Liver (tissue), 9 donors: Measurements from ENCODE around the gene LRRC9. TPM values are rescaled to one million over a fixed set of nuclear protein-coding genes. Genes with fewer than 3 reads are reported as not detected.

ENCODE experiments used
- DNase-seq: peaks from one replicate; pipeline ENCODE4 v3.0.0-alpha.2; 2017; ENCODE audit warnings: low spot score
- H3K27ac ChIP-seq, 2 donors: one replicate each; pipeline ENCODE4 v1.7.0; 2013; ENCODE audit warnings: inconsistent platforms in 2 of 2, low read length in 2 of 2, control low read depth in 1 of 2, low read depth in 1 of 2, mild to moderate bottlenecking in 1 of 2
- H3K27me3 ChIP-seq, 4 donors: one replicate each; pipeline versions ENCODE4 v1.6.1 to v1.7.0; 2013; ENCODE audit warnings: low read length in 3 of 4, inconsistent platforms in 1 of 4, mild to moderate bottlenecking in 1 of 4, moderate library complexity in 1 of 4; ENCODE audit not compliant: control insufficient read depth in 4 of 4, insufficient read depth in 4 of 4
- H3K36me3 ChIP-seq, 4 donors: one replicate each; pipeline versions ENCODE4 v1.6.1 to v1.7.0; 2013; ENCODE audit warnings: low read length in 3 of 4, mild to moderate bottlenecking in 3 of 4, low read depth in 1 of 4, moderate library complexity in 1 of 4; ENCODE audit not compliant: control insufficient read depth in 4 of 4, insufficient read depth in 3 of 4
- H3K4me1 ChIP-seq, 4 donors: one replicate each; pipeline versions ENCODE4 v1.6.1 to v1.7.0; 2013; ENCODE audit warnings: low read length in 3 of 4, mild to moderate bottlenecking in 3 of 4, moderate library complexity in 1 of 4; ENCODE audit not compliant: control insufficient read depth in 4 of 4, insufficient read depth in 4 of 4
- H3K4me3 ChIP-seq, 3 donors: one replicate each; pipeline versions ENCODE4 v1.6.1 to v1.7.0; 2013; ENCODE audit warnings: low read length in 3 of 3, control low read depth in 1 of 3, low read depth in 1 of 3, mild to moderate bottlenecking in 1 of 3
- H3K9ac ChIP-seq, 2 donors: one replicate each; pipeline ENCODE4 v1.7.0; 2013; ENCODE audit warnings: low read length in 2 of 2, mild to moderate bottlenecking in 2 of 2, moderate library complexity in 2 of 2, control low read depth in 1 of 2, low read depth in 1 of 2
- H3K9me3 ChIP-seq, 4 donors: one replicate each; pipeline versions ENCODE4 v1.6.1 to v1.7.0; 2013; ENCODE audit warnings: low read length in 3 of 4; ENCODE audit not compliant: control insufficient read depth in 4 of 4
- EGR1 ChIP-seq, 2 donors: IDR thresholded peaks; 2 replicates each; pipeline ENCODE4 v1.6.1; 2016 to 2018; ENCODE audit warnings: antibody characterized with exemption in 2 of 2, low read depth in 2 of 2
- FOXA1 ChIP-seq: IDR thresholded peaks from 2 replicates; pipeline ENCODE4 v1.6.1; 2016; ENCODE audit warnings: antibody characterized with exemption
- FOXA2 ChIP-seq: IDR thresholded peaks from 2 replicates; pipeline ENCODE4 v1.6.1; 2016; ENCODE audit warnings: antibody characterized with exemption
- GABPA ChIP-seq, 2 donors: IDR thresholded peaks in 1 of 2; conservative IDR thresholded peaks in 1 of 2; 2 replicates each; pipeline ENCODE4 v1.6.1; 2016; ENCODE audit warnings: antibody characterized with exemption in 2 of 2, mild to moderate bottlenecking in 1 of 2, moderate library complexity in 1 of 2
- HNF4A ChIP-seq, 2 donors: conservative IDR thresholded peaks; 2 replicates each; pipeline ENCODE4 v1.6.1; 2016; ENCODE audit warnings: antibody characterized with exemption in 2 of 2, mild to moderate bottlenecking in 2 of 2
- HNF4G ChIP-seq: IDR thresholded peaks from 2 replicates; pipeline ENCODE4 v1.6.1; 2016; ENCODE audit warnings: antibody characterized with exemption
- JUND ChIP-seq, 2 donors: IDR thresholded peaks; 2 replicates each; pipeline ENCODE4 v1.6.1; 2016; ENCODE audit warnings: antibody characterized with exemption in 2 of 2
- NR2F2 ChIP-seq: IDR thresholded peaks from 2 replicates; pipeline ENCODE4 v1.6.1; 2016; ENCODE audit warnings: antibody characterized with exemption
- RAD21 ChIP-seq, 2 donors: IDR thresholded peaks; 2 replicates each; pipeline ENCODE4 v1.6.1; 2016; ENCODE audit warnings: antibody characterized with exemption in 2 of 2, mild to moderate bottlenecking in 2 of 2
- RXRA ChIP-seq, 2 donors: IDR thresholded peaks; 2 replicates each; pipeline ENCODE4 v1.6.1; 2017 to 2018; ENCODE audit warnings: antibody characterized with exemption in 2 of 2, mild to moderate bottlenecking in 1 of 2
- SP1 ChIP-seq: IDR thresholded peaks from 2 replicates; pipeline ENCODE4 v1.6.1; 2018; ENCODE audit warnings: antibody characterized with exemption, mild to moderate bottlenecking
- TAF1 ChIP-seq: conservative IDR thresholded peaks from 2 replicates; pipeline ENCODE4 v1.6.1; 2016; ENCODE audit warnings: antibody characterized with exemption, mild to moderate bottlenecking
- YY1 ChIP-seq: IDR thresholded peaks from 2 replicates; pipeline ENCODE4 v1.6.1; 2016; ENCODE audit warnings: antibody characterized with exemption, mild to moderate bottlenecking
- WGBS: extraction: QIAGEN DNeasy Blood & Tissue Kit; methylation state at CpG from one replicate; pipeline ENCODE4 v1.1.7; 2013; 5-methylcytosine and 5-hydroxymethylcytosine counted together
- polyA plus RNA-seq, 2 donors: library from polyadenylated mRNA; stranded (reverse) in 1 of 2; unstranded in 1 of 2; fragments of 200-250 nt in 1 of 2; fragments of >200 nt in 1 of 2; fragmentation: Nextera tagmentation in 1 of 2; extraction: Ambion mirVana in 1 of 2; gene quantifications; one replicate each; pipeline versions ENCODE4 v1.2.1 to v1.2.3, GENCODE V29; 2013 to 2015
- total RNA-seq, 2 donors: library from RNA; depleted of rRNA; stranded (reverse); fragments of >200 nt; gene quantifications; one replicate each; pipeline ENCODE4 v1.2.3, GENCODE V29; 2014
- TF ChIP-seq, protein P1 (sequence below): IDR thresholded peaks from 2 replicates; pipeline ENCODE4 v1.6.1; 2016; ENCODE audit warnings: antibody characterized with exemption
- TF ChIP-seq, protein P2 (sequence below): IDR thresholded peaks from 2 replicates; pipeline ENCODE4 v1.6.1; 2016; ENCODE audit warnings: antibody characterized with exemption
- TF ChIP-seq, protein P3 (sequence below): IDR thresholded peaks from 2 replicates; pipeline ENCODE4 v1.6.1; 2016; ENCODE audit warnings: antibody characterized with exemption, mild to moderate bottlenecking
- TF ChIP-seq, protein P4 (sequence below): fragments of 150-350 bp; IDR thresholded peaks from 2 replicates; pipeline ENCODE4 v1.5.1; 2017; ENCODE audit warnings: improper control_type of control experiment, low read depth, low read length; ENCODE audit not compliant: missing input control
- TF ChIP-seq, protein P5 (sequence below): IDR thresholded peaks from 2 replicates; pipeline ENCODE4 v1.6.1; 2016; ENCODE audit warnings: antibody characterized with exemption
- donor health status: healthy.
- donor health status: healthy.
- donor health status: healthy.
- donor health status: healthy.
- donor health status: healthy.

The LRRC9 gene
- total and polyA plus RNA-seq, 4 donors, result 0.14 to 0.32 TPM; not detected in 2

DNA sequence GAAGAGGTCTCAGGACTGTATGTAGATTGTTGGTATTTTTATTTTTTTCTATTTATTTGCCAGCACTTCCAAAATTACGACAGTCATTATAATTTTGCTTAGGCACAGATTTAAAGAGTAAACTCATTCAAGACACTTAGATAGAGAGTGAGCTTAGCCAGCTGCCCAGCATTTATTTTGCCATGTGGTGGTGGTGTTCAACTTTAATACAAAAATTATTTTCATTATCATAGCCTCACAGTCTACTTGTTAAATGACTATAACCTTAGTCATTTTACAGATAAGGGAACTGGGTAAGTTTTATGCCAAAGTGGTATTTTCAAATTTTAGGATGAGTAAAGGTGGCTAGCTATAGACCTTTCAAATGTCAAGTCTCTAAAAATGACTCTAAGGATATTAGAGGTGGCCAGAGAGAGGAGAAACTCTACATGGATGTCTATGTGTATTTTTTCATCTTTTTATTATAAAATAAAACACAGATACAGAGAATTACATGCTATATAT, 66.7 kb downstream of the LRRC9 start:
- H3K9ac ChIP-seq, result no peak overlapping the region
- WGBS, result 89% methylated on average over 1 of the region's 1 CpG
- no peaks in the 10 kb centered on the region for H3K9me3 ChIP-seq
- H3K27me3 ChIP-seq, result no peaks in the 10 kb centered on the region
- DNase-seq, result no peak
- no peak overlapping the region for H3K4me3 ChIP-seq
- no peak overlapping the region for H3K27ac ChIP-seq
- no peak for TF ChIP-seq GABPA (IDR thresholded peaks at IDR 0.05 in 1 of 2, conservative IDR thresholded peaks at IDR 0.05 in 1 of 2)
- TF ChIP-seq JUND (IDR thresholded peaks at IDR 0.05), result no peak
- TF ChIP-seq RXRA (IDR thresholded peaks at IDR 0.05), result no peak
- TF ChIP-seq TAF1, result no peak
- TF ChIP-seq HNF4A (conservative IDR thresholded peaks at IDR 0.05), result no peak
- TF ChIP-seq, protein P1, sequence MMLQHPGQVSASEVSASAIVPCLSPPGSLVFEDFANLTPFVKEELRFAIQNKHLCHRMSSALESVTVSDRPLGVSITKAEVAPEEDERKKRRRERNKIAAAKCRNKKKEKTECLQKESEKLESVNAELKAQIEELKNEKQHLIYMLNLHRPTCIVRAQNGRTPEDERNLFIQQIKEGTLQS, result no peak
- no peak for TF ChIP-seq YY1
- TF ChIP-seq, protein P2, sequence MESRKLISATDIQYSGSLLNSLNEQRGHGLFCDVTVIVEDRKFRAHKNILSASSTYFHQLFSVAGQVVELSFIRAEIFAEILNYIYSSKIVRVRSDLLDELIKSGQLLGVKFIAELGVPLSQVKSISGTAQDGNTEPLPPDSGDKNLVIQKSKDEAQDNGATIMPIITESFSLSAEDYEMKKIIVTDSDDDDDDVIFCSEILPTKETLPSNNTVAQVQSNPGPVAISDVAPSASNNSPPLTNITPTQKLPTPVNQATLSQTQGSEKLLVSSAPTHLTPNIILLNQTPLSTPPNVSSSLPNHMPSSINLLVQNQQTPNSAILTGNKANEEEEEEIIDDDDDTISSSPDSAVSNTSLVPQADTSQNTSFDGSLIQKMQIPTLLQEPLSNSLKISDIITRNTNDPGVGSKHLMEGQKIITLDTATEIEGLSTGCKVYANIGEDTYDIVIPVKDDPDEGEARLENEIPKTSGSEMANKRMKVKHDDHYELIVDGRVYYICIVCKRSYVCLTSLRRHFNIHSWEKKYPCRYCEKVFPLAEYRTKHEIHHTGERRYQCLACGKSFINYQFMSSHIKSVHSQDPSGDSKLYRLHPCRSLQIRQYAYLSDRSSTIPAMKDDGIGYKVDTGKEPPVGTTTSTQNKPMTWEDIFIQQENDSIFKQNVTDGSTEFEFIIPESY, result no peak
- no peak for TF ChIP-seq FOXA1
- TF ChIP-seq, protein P3, sequence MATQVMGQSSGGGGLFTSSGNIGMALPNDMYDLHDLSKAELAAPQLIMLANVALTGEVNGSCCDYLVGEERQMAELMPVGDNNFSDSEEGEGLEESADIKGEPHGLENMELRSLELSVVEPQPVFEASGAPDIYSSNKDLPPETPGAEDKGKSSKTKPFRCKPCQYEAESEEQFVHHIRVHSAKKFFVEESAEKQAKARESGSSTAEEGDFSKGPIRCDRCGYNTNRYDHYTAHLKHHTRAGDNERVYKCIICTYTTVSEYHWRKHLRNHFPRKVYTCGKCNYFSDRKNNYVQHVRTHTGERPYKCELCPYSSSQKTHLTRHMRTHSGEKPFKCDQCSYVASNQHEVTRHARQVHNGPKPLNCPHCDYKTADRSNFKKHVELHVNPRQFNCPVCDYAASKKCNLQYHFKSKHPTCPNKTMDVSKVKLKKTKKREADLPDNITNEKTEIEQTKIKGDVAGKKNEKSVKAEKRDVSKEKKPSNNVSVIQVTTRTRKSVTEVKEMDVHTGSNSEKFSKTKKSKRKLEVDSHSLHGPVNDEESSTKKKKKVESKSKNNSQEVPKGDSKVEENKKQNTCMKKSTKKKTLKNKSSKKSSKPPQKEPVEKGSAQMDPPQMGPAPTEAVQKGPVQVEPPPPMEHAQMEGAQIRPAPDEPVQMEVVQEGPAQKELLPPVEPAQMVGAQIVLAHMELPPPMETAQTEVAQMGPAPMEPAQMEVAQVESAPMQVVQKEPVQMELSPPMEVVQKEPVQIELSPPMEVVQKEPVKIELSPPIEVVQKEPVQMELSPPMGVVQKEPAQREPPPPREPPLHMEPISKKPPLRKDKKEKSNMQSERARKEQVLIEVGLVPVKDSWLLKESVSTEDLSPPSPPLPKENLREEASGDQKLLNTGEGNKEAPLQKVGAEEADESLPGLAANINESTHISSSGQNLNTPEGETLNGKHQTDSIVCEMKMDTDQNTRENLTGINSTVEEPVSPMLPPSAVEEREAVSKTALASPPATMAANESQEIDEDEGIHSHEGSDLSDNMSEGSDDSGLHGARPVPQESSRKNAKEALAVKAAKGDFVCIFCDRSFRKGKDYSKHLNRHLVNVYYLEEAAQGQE, result no peak
- no peak for TF ChIP-seq NR2F2
- no peak for TF ChIP-seq HNF4G
- TF ChIP-seq, protein P4, sequence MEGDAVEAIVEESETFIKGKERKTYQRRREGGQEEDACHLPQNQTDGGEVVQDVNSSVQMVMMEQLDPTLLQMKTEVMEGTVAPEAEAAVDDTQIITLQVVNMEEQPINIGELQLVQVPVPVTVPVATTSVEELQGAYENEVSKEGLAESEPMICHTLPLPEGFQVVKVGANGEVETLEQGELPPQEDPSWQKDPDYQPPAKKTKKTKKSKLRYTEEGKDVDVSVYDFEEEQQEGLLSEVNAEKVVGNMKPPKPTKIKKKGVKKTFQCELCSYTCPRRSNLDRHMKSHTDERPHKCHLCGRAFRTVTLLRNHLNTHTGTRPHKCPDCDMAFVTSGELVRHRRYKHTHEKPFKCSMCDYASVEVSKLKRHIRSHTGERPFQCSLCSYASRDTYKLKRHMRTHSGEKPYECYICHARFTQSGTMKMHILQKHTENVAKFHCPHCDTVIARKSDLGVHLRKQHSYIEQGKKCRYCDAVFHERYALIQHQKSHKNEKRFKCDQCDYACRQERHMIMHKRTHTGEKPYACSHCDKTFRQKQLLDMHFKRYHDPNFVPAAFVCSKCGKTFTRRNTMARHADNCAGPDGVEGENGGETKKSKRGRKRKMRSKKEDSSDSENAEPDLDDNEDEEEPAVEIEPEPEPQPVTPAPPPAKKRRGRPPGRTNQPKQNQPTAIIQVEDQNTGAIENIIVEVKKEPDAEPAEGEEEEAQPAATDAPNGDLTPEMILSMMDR, result no peak
- TF ChIP-seq EGR1 (IDR thresholded peaks at IDR 0.05; ENCODE audit: low read depth in 2 of 2), result no peak
- TF ChIP-seq, protein P5, sequence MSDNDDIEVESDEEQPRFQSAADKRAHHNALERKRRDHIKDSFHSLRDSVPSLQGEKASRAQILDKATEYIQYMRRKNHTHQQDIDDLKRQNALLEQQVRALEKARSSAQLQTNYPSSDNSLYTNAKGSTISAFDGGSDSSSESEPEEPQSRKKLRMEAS, result no peak
- no peak for TF ChIP-seq RAD21 (IDR thresholded peaks at IDR 0.05)
- no peak for TF ChIP-seq FOXA2
- TF ChIP-seq SP1, result no peak
- peaks cover 0 to 7% (median 0%) of the 10 kb centered on the region in 4 donors for H3K4me1 ChIP-seq
- H3K36me3 ChIP-seq, result no peaks in the 10 kb centered on the region
